T-helper 2 cell treated with Interferon-gamma antibody and Interleukin-4, amounts not matched to agents 5 μg/mL and 100 μg/mL, for 36 hours (primary cell): ENCODE results near the gene CLTB.

Experiments
- DNase-seq: peaks from one replicate; pipeline ENCODE4 v3.0.0; 2021; ENCODE audit warnings: low spot score
- H3K27ac Mint-ChIP-seq: one replicate; pipeline ENCODE4 v1.8.0; 2021; ENCODE audit warnings: mild to moderate bottlenecking, mixed read lengths
- H3K27me3 Mint-ChIP-seq: one replicate; pipeline ENCODE4 v1.8.0; 2021; ENCODE audit warnings: low read depth, mixed read lengths
- H3K36me3 Mint-ChIP-seq: one replicate; pipeline ENCODE4 v1.8.0; 2021; ENCODE audit warnings: low read depth, mixed read lengths
- H3K4me1 Mint-ChIP-seq: one replicate; pipeline ENCODE4 v1.8.0; 2021; ENCODE audit warnings: low read depth, mixed read lengths
- H3K4me3 Mint-ChIP-seq: one replicate; pipeline ENCODE4 v1.8.0; 2022; ENCODE audit warnings: mild to moderate bottlenecking, moderate library complexity, mixed read lengths
- H3K9me3 Mint-ChIP-seq: one replicate; pipeline ENCODE4 v1.8.0; 2021; ENCODE audit warnings: mixed read lengths

The CLTB gene

DNA sequence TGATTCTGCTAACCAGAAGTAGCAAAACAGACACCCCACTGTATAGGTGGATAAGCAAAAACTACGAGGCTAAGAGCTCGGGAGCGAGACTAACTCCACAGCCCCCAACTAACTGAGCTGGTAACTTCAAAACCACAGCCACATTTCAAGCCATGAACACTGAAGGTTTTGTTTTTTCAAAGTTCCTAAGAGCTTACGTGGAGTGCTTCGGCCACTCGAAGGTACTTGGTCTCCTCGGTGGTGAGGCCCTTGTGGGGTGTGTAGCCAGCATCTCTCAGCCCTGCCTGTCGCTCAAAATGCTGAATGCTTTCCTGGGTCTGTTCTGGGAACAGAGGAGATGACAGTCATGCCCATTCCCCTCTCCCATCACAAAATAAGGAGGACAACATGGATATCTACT lies 65.9 kb downstream of the CLTB start:
- Mint-ChIP-seq H3K4me1 (no peaks in the 10 kb centered on the region), H3K27ac (no peak overlapping the region), H3K36me3 (peaks cover 68% of the 10 kb centered on the region), H3K4me3 (no peak overlapping the region), H3K27me3 (no peaks in the 10 kb centered on the region), H3K9me3 (no peaks in the 10 kb centered on the region)
- no peak for DNase-seq

DNA sequence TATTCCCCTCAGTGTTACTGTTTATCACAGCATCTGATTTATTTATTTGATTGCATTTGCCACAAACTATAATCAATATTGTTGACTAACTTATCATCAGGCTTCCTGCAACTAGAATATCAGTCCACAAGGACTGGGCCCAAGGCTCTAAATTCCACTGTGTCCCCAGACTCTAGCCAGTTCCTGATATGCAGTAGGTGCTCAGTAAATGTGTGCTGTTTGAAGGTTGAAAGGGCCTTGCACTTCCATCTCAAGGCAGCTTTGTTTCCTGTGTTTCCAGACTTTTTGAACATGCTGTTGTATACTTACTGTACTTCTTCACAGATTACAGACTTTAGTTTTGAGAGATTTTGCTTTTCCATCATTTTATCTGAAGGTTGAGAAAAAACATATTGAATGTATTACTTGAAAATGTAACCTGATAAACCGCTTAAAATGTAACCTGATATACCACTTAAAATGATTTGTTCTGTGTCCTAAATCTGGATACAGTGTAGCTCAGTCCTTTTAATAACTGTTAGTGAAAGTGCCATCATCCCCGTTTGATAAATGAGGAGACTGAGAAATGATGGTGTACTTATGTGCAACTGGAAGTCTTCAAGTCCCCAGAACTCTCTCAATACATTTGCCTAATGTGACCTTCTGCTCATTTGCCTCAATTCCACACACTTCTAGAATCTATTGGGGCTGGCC lies 73.4 kb downstream of the CLTB start:
- Mint-ChIP-seq H3K36me3 (peaks cover 25% of the 10 kb centered on the region), H3K27ac (peak overlapping the region; percentile 21), H3K4me1 (no peaks in the 10 kb centered on the region), H3K9me3 (no peaks in the 10 kb centered on the region), H3K4me3 (no peak overlapping the region), H3K27me3 (no peaks in the 10 kb centered on the region)
- no peak for DNase-seq
